GM23248 (cell line): ENCODE data around the gene LMOD2.

Experiments used
- EZH2 ChIP-seq: fragments of 200-600 bp; sonication (generic); IDR thresholded peaks from 2 replicates; pipeline ENCODE4 v1.6.1; 2018; ENCODE audit warnings: antibody characterized with exemption, mild to moderate bottlenecking; ENCODE audit not compliant: insufficient read depth, poor library complexity, severe bottlenecking
- EZH2phosphoT487 ChIP-seq: fragments of 200-600 bp; sonication (generic); IDR thresholded peaks from 2 replicates; pipeline ENCODE4 v1.6.1; 2018; ENCODE audit warnings: antibody characterized with exemption, moderate library complexity, mild to moderate bottlenecking, low read depth; ENCODE audit not compliant: insufficient read depth

DNA sequence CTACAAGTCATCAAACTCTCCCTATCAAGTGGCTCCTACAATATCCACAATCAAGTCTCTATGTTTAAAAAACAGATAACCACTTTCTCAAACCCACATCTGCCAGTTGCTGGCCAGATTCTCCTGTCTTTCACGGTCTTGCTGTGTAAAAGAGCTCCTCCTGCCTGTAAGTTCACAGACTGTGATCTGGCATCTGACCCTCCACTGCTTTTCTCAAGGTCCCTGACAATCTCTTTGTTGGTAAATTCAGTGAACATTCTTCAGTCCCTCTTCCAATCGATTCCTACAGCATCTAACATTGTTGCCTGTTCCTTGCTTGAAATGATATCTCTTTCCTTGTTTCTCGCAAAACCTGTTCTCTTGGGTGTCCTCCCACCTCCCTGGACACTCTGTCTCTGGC lies 18.5 kb upstream of the LMOD2 start:
- TF ChIP-seq EZH2phosphoT487 (no peak), EZH2 (no peak)
